Vagina (tissue), 2 donors: ENCODE data around the gene SAG.

ENCODE experiments used
- POLR2A ChIP-seq, 2 donors: fragments of 450-650 bp; IDR thresholded peaks; one replicate each; pipeline ENCODE4 v1.6.1; 2017; ENCODE audit warnings: antibody characterized with exemption in 2 of 2, mild to moderate bottlenecking in 2 of 2, moderate library complexity in 2 of 2
- POLR2AphosphoS5 ChIP-seq, 2 donors: sonication (generic); formaldehyde crosslinking; IDR thresholded peaks; one replicate each; pipeline ENCODE4 v1.9.0; 2017; ENCODE audit warnings: antibody characterized with exemption in 2 of 2, mild to moderate bottlenecking in 2 of 2, low read depth in 1 of 2; ENCODE audit not compliant: insufficient read depth in 1 of 2

DNA sequence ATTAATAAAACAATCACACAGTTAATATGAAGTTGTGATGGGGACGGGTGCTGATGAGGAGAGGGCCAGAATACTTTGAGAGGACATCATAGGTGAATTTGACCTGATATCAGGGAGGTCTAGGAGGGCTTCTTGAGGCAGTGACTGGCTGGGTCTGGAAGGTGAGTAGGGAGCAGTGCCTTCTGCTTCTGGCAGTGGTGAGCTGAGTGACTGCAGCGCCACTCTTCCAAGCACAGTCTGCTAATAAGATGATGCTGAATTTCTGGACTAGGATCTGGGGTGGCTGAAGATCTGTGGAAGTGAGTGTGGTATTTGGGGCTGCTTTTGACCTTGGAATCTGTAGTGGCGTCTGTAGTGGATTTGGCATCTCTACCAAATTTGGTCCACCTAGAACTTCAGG lies 52.2 kb downstream of the SAG start:
- no peak for TF ChIP-seq POLR2A (IDR thresholded peaks at IDR 0.05)
- no peak for TF ChIP-seq POLR2AphosphoS5 (IDR thresholded peaks at IDR 0.05; ENCODE audit: insufficient read depth in 1 of 2, low read depth in 1 of 2)
